ENCODE measurements around the gene LONRF2. TPM values are rescaled to one million over a fixed set of nuclear protein-coding genes. Genes with fewer than 3 reads are reported as not detected.

LONRF2 gene
- total and polyA plus RNA-seq, 2 donors from 2014 or later, result 1.1 to 6.3 TPM

- no peak for FAIRE-seq
- Histone ChIP-seq H3K4me1 (ENCODE audit: control insufficient read depth in 2 of 3, insufficient read depth in 2 of 3, low read depth in 1 of 3, low read length in 3 of 3) (no peaks in the 10 kb centered on the region), H3K36me3 (ENCODE audit: control insufficient read depth in 2 of 3, insufficient read depth in 3 of 3, low read length in 3 of 3) (no peaks in the 10 kb centered on the region), H3K4me3 (ENCODE audit: low read length in 3 of 3) (no peak overlapping the region), H3K9ac (ENCODE audit: low read length in 3 of 3) (no peak overlapping the region), H3K9me3 (ENCODE audit: control insufficient read depth in 2 of 3, insufficient read depth in 1 of 3, low read length in 3 of 3) (no peaks in the 10 kb centered on the region), H3K27me3 (ENCODE audit: control insufficient read depth, insufficient read depth, low read length) (peaks cover 2% of the 10 kb centered on the region), H3K27ac (ENCODE audit: low read depth in 2 of 2, low read length in 2 of 2) (no peak overlapping the region)
- intact Hi-C loops (cut with DNase I), result loop anchor here (10.0 kb wide), 1 partner anchor 110 kb away; no protein-coding TSS in a partner anchor
- TF ChIP-seq CTCF (IDR thresholded peaks at IDR 0.05; ENCODE audit: borderline replicate concordance, extremely low read depth, insufficient read depth), result no peak
- no peak for DNase-seq
These were observed 57.6 kb downstream of the LONRF2 start for GRCh38 chr2:100264651-100265050.

GRCh38 chr2:100264121-100264520, 58.2 kb downstream of the LONRF2 start:
- H3K4me1 ChIP-seq (ENCODE audit: control insufficient read depth in 2 of 3, insufficient read depth in 2 of 3, low read depth in 1 of 3, low read length in 3 of 3), result no peaks in the 10 kb centered on the region
- H3K9ac ChIP-seq (ENCODE audit: low read length in 3 of 3), result no peak overlapping the region
- H3K27ac ChIP-seq (ENCODE audit: low read depth in 2 of 2, low read length in 2 of 2), result no peak overlapping the region
- TF ChIP-seq CTCF (IDR thresholded peaks at IDR 0.05; ENCODE audit: borderline replicate concordance, extremely low read depth, insufficient read depth), result no peak
- peaks cover 2% of the 10 kb centered on the region for H3K27me3 ChIP-seq (ENCODE audit: control insufficient read depth, insufficient read depth, low read length)
- H3K4me3 ChIP-seq (ENCODE audit: low read length in 3 of 3), result no peak overlapping the region
- no peak for FAIRE-seq
- DNase-seq, result no peak
- intact Hi-C loops (cut with DNase I), result loop anchor here (10.0 kb wide), 1 partner anchor 111 kb away; no protein-coding TSS in a partner anchor
- no peaks in the 10 kb centered on the region for H3K9me3 ChIP-seq (ENCODE audit: control insufficient read depth in 2 of 3, insufficient read depth in 1 of 3, low read length in 3 of 3)
- no peaks in the 10 kb centered on the region for H3K36me3 ChIP-seq (ENCODE audit: control insufficient read depth in 2 of 3, insufficient read depth in 3 of 3, low read length in 3 of 3)

- no peak overlapping the region for H3K27ac ChIP-seq (ENCODE audit: low read depth in 2 of 2, low read length in 2 of 2)
- FAIRE-seq, result no peak
- H3K36me3 ChIP-seq (ENCODE audit: control insufficient read depth in 2 of 3, insufficient read depth in 3 of 3, low read length in 3 of 3), result no peaks in the 10 kb centered on the region
- no peak overlapping the region for H3K4me3 ChIP-seq (ENCODE audit: low read length in 3 of 3)
- TF ChIP-seq CTCF (IDR thresholded peaks at IDR 0.05; ENCODE audit: borderline replicate concordance, extremely low read depth, insufficient read depth), result peak; percentile 97
- no peak overlapping the region for H3K9ac ChIP-seq (ENCODE audit: low read length in 3 of 3)
- intact Hi-C loops (cut with DNase I), result loop anchor here (10.0 kb wide), 1 partner anchor 112 kb away; no protein-coding TSS in a partner anchor
- peaks cover 2% of the 10 kb centered on the region for H3K27me3 ChIP-seq (ENCODE audit: control insufficient read depth, insufficient read depth, low read length)
- no peaks in the 10 kb centered on the region for H3K4me1 ChIP-seq (ENCODE audit: control insufficient read depth in 2 of 3, insufficient read depth in 2 of 3, low read depth in 1 of 3, low read length in 3 of 3)
- DNase-seq, result peak in 4 of 5 donors; percentile 66 to 80 (median 78)
- no peaks in the 10 kb centered on the region for H3K9me3 ChIP-seq (ENCODE audit: control insufficient read depth in 2 of 3, insufficient read depth in 1 of 3, low read length in 3 of 3)
These were observed 59.6 kb downstream of the LONRF2 start for GRCh38 chr2:100262555-100263320.

All from kidney (tissue), 14 donors.